Kidney (tissue), 14 donors: ENCODE measurements around the gene ZNRF3. TPM values are rescaled to one million over a fixed set of nuclear protein-coding genes. Genes with fewer than 3 reads are reported as not detected.

ENCODE experiments used
- DNase-seq, 5 donors: peaks; one replicate each; pipeline ENCODE4 v3.0.0-alpha.2; 2013 to 2020
- FAIRE-seq: peaks from 2 replicates; lab custom pipeline; 2012; peaks lifted over from hg19 to GRCh38; lab: Jason Lieb, UNC
- H3K27ac ChIP-seq, 2 donors: one replicate each; pipeline ENCODE4 v1.7.0; 2013; ENCODE audit warnings: low read depth in 2 of 2, low read length in 2 of 2, inconsistent platforms in 1 of 2
- H3K27me3 ChIP-seq: one replicate; pipeline ENCODE4 v1.7.1; 2013; ENCODE audit warnings: low read length, inconsistent platforms; ENCODE audit not compliant: control insufficient read depth, insufficient read depth
- H3K36me3 ChIP-seq, 3 donors: one replicate each; pipeline versions ENCODE4 v1.7.0 to v1.7.1; 2013; ENCODE audit warnings: low read length in 3 of 3, control low read depth in 1 of 3, inconsistent platforms in 1 of 3; ENCODE audit not compliant: insufficient read depth in 3 of 3, control insufficient read depth in 2 of 3
- H3K4me1 ChIP-seq, 3 donors: one replicate each; pipeline versions ENCODE4 v1.7.0 to v1.7.1; 2013; ENCODE audit warnings: low read length in 3 of 3, inconsistent platforms in 1 of 3, low read depth in 1 of 3; ENCODE audit not compliant: control insufficient read depth in 2 of 3, insufficient read depth in 2 of 3
- H3K4me3 ChIP-seq, 3 donors: one replicate each; pipeline versions ENCODE4 v1.7.0 to v1.8.1; 2013; ENCODE audit warnings: low read length in 3 of 3, control low read depth in 1 of 3, inconsistent platforms in 1 of 3
- H3K9ac ChIP-seq, 3 donors: one replicate each; pipeline versions ENCODE4 v1.7.0 to v1.7.1; 2013; ENCODE audit warnings: low read length in 3 of 3, control low read depth in 1 of 3, inconsistent platforms in 1 of 3
- H3K9me3 ChIP-seq, 3 donors: one replicate each; pipeline versions ENCODE4 v1.7.0 to v1.7.1; 2013; ENCODE audit warnings: low read length in 3 of 3, control low read depth in 1 of 3, inconsistent platforms in 1 of 3; ENCODE audit not compliant: control insufficient read depth in 2 of 3, insufficient read depth in 1 of 3
- CTCF ChIP-seq: IDR thresholded peaks from 3 replicates; pipeline ENCODE4 v1.5.1; 2012; ENCODE audit warnings: mild to moderate bottlenecking, moderate library complexity, borderline replicate concordance; ENCODE audit not compliant: insufficient read depth; ENCODE audit errors: extremely low read depth
- intact Hi-C: fragments of 100-400 bp; cut with DNase I; formaldehyde crosslinking; loops from one replicate; pipeline ENCODE4 v1.11.1; 2022
- polyA plus RNA-seq: library from polyadenylated mRNA; stranded (reverse); fragments of 350-450 nt; fragmentation: Illumina TruSeq; extraction: RNeasy Lipid Tissue Mini Kit (QIAGEN cat#74804); gene quantifications from one replicate; pipeline ENCODE4 v1.2.3, GENCODE V29; 2014; ENCODE audit warnings: low read depth, low replicate concordance; ENCODE audit not compliant: insufficient read depth
- total RNA-seq: library from RNA; stranded (reverse); fragmentation: NEBNext Ultra II Directional; extraction: Animal tissue kit (Norgen Biotek cat#: 25700); gene quantifications from one replicate; pipeline ENCODE4 v1.2.1, GENCODE V29; 2021
- donor health status: control.
- donor health status: control.
- donor health status: control.
- donor health status: control.
- donor health status: control.
- donor health status: DM: yes; HTN: yes; CAD: no.
- donor health status: Normal renal cell carcinoma (clear cell type).

ZNRF3 gene
- total and polyA plus RNA-seq, 2 donors from 2014 or later = 6.8 to 24.4 TPM

- Histone ChIP-seq H3K27me3 (no peaks in the 10 kb centered on the region), H3K4me1 (peaks cover 0 to 13% (median 10%) of the 10 kb centered on the region in 3 donors), H3K27ac (peak within 1 kb of the TSS; percentile 51 to 72), H3K36me3 (no peaks in the 10 kb centered on the region), H3K9me3 (no peaks in the 10 kb centered on the region), H3K4me3 (peak within 1 kb of the TSS; percentile 49 to 69 (median 64)), H3K9ac (peak within 1 kb of the TSS in 2 of 3 donors; percentile 63 to 68)
- peak in 2 of 5 donors; percentile 78 to 88 for DNase-seq
- no peak for TF ChIP-seq CTCF
- no peak for FAIRE-seq
- intact Hi-C loops = no loop called here
These were observed 189.7 kb downstream of the ZNRF3 start, which contains the start of gene KREMEN1 for GRCh38 chr22:29072979-29073617. Gene KREMEN1, plus strand, starts transcription at chr22:29073035. Its CDS starts 96 bp downstream, at chr22:29073131.

GRCh38 chr22:29073618-29074275 is 190.4 kb downstream of the ZNRF3 start:
- Histone ChIP-seq H3K4me3 (peak overlapping the region; percentile 49 to 69 (median 64)), H3K9me3 (no peaks in the 10 kb centered on the region), H3K9ac (peak overlapping the region; percentile 12 to 68 (median 63)), H3K36me3 (no peaks in the 10 kb centered on the region), H3K27me3 (no peaks in the 10 kb centered on the region), H3K27ac (peak overlapping the region; percentile 51 to 72), H3K4me1 (peaks cover 0 to 17% (median 16%) of the 10 kb centered on the region in 3 donors)
- DNase-seq (peak; percentile 80 to 91 (median 87)), FAIRE-seq (no peak)
- intact Hi-C loops = no loop called here
- TF ChIP-seq CTCF = peak; percentile 6

- FAIRE-seq (no peak), DNase-seq (no peak)
- Histone ChIP-seq H3K36me3 (no peaks in the 10 kb centered on the region), H3K4me3 (peak overlapping the region; percentile 49 to 69 (median 60)), H3K27ac (peak overlapping the region; percentile 51 to 72), H3K9me3 (no peaks in the 10 kb centered on the region), H3K4me1 (peaks cover 0 to 22% (median 19%) of the 10 kb centered on the region in 3 donors), H3K27me3 (no peaks in the 10 kb centered on the region), H3K9ac (peak overlapping the region in 2 of 3 donors; percentile 12 to 68)
- intact Hi-C loops = no loop called here
- TF ChIP-seq CTCF = no peak
These were observed 191.0 kb downstream of the ZNRF3 start for GRCh38 chr22:29074276-29074772.
